GM12865 (cell line): Measurements from ENCODE around the gene CNOT10.

Experiments
- DNase-seq: peaks from one replicate; pipeline ENCODE4 v3.0.0; 2010; ENCODE audit warnings: low read depth
- H3K4me3 ChIP-seq: 2 replicates; pipeline ENCODE4 v1.5.1; 2011; ENCODE audit warnings: mild to moderate bottlenecking, low read depth, low read length, control low read depth
- CTCF ChIP-seq: IDR thresholded peaks from 2 replicates; pipeline ENCODE4 v1.5.1; 2011; ENCODE audit warnings: low read length, control low read depth, low read depth, inconsistent platforms; ENCODE audit not compliant: insufficient read depth; ENCODE audit errors: missing control alignments

The CNOT10 gene

GRCh38 chr3:32820430-32820829 lies 135.4 kb downstream of the CNOT10 start:
- TF ChIP-seq CTCF, result no peak
- no peak for DNase-seq
- no peak overlapping the region for H3K4me3 ChIP-seq

- DNase-seq, result no peak
- H3K4me3 ChIP-seq, result no peak overlapping the region
- no peak for TF ChIP-seq CTCF
Observed at GRCh38 chr3:32820971-32821685, 136.1 kb downstream of the CNOT10 start.

- no peak overlapping the region for H3K4me3 ChIP-seq
- no peak for TF ChIP-seq CTCF
- DNase-seq, result no peak
Observed at GRCh38 chr3:32821686-32822296, 136.8 kb downstream of the CNOT10 start.

DNA sequence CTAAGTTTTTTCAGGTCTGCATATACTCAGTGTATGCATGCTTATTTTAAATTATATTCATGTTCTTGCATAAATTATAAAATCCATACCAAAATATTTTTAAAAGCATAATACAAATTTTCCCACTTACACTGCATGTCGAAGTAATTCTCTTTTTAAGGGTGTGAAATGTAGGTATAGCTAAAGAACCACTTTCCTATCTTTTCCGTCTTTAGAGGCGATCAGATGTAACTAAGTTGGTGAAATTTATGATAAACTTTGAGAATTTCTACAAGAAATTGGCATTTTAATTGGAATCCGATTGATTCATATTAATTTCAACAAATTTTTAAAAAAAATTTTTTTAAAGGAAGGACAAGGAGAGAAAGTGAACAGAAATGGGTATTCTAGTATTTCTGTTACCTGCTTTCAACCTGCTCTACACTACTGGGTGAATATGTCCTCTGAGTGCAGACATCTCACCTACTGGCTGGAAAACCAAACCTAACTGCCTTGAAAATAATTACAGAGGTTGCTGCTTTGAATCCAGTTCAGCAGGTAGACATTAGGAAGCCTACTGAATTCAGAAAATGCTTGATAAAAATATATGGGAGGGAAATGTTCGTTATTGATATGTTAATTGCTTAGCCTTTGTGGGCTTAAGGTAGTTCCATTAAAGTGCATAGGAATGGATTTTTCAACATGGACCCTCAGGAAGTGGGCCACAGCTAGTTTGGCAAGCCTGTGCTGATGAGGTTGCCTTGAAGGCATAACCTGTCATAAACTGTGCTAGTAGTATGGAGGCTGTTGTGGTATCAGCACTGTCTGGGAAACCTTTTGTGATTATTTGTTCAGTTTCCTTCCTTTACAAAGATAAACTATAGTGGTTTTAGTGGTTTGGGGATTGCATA lies 137.9 kb downstream of the CNOT10 start:
- H3K4me3 ChIP-seq, result no peak overlapping the region

More for the DNA sequence above, 137.9 kb downstream of the CNOT10 start:
- no peak for DNase-seq
- TF ChIP-seq CTCF, result no peak
